ENCODE results near the gene MUC5B. TPM values are rescaled to one million over a fixed set of nuclear protein-coding genes. Genes with fewer than 3 reads are reported as not detected.

Gene MUC5B
- total RNA-seq, 1 experiment from 2014 or later: not detected

GRCh38 chr11:1231396-1232020, 8.6 kb downstream of the MUC5B start:
- BruUV-seq (replicated peaks): no TSS peak
- intact Hi-C loops (cut with micrococcal nuclease; ENCODE audit: unreplicated experiment): no loop called here
- Histone ChIP-seq H3K4me1 (ENCODE audit: insufficient read depth, low read length, poor library complexity, severe bottlenecking) (no peaks in the 10 kb centered on the region), H3K27me3 (replicated peaks; ENCODE audit: insufficient read depth, low read depth, low read length, poor library complexity) (no peaks in the 10 kb centered on the region), H3K9me3 (ENCODE audit: low read depth, low read length, poor library complexity, severe bottlenecking) (no peaks in the 10 kb centered on the region), H3K4me3 (ENCODE audit: low read depth, low read length, poor library complexity, severe bottlenecking) (no peak overlapping the region), H3K36me3 (ENCODE audit: insufficient read depth, low read length, poor library complexity, severe bottlenecking) (no peaks in the 10 kb centered on the region), H3K27ac (ENCODE audit: low read depth, low read length, poor library complexity, severe bottlenecking) (no peak overlapping the region)
- no peak for DNase-seq (ENCODE audit: low spot score)
- POLR2A ChIA-PET (ENCODE audit: low non-redundant PET): no interaction called here
- no peak for TF ChIP-seq CTCF (conservative IDR thresholded peaks at IDR 0.05; ENCODE audit: low read depth, low read length)
- TF ChIP-seq EZH2 (IDR thresholded peaks at IDR 0.05; ENCODE audit: borderline replicate concordance, low read depth, low read length, poor library complexity, severe bottlenecking): no peak
- CTCF ChIA-PET: no interaction called here

GRCh38 chr11:1232021-1232882, 9.4 kb downstream of the MUC5B start:
- Histone ChIP-seq H3K9me3 (ENCODE audit: low read depth, low read length, poor library complexity, severe bottlenecking) (no peaks in the 10 kb centered on the region), H3K4me3 (ENCODE audit: low read depth, low read length, poor library complexity, severe bottlenecking) (no peak overlapping the region), H3K27ac (ENCODE audit: low read depth, low read length, poor library complexity, severe bottlenecking) (no peak overlapping the region), H3K4me1 (ENCODE audit: insufficient read depth, low read length, poor library complexity, severe bottlenecking) (no peaks in the 10 kb centered on the region), H3K27me3 (replicated peaks; ENCODE audit: insufficient read depth, low read depth, low read length, poor library complexity) (no peaks in the 10 kb centered on the region), H3K36me3 (ENCODE audit: insufficient read depth, low read length, poor library complexity, severe bottlenecking) (no peaks in the 10 kb centered on the region)
- CTCF ChIA-PET: no interaction called here
- TF ChIP-seq CTCF (conservative IDR thresholded peaks at IDR 0.05; ENCODE audit: low read depth, low read length) (no peak), EZH2 (IDR thresholded peaks at IDR 0.05; ENCODE audit: borderline replicate concordance, low read depth, low read length, poor library complexity, severe bottlenecking) (no peak)
- intact Hi-C loops (cut with micrococcal nuclease; ENCODE audit: unreplicated experiment): no loop called here
- BruUV-seq (replicated peaks): no TSS peak
- POLR2A ChIA-PET (ENCODE audit: low non-redundant PET): no interaction called here
- DNase-seq (ENCODE audit: low spot score): no peak

- H3K4me3 ChIP-seq (ENCODE audit: low read depth, low read length, poor library complexity, severe bottlenecking): no peak overlapping the region
- ChIA-PET CTCF (no interaction called here), POLR2A (ENCODE audit: low non-redundant PET) (no interaction called here)
- no peaks in the 10 kb centered on the region for H3K27me3 ChIP-seq (replicated peaks; ENCODE audit: insufficient read depth, low read depth, low read length, poor library complexity)
- H3K36me3 ChIP-seq (ENCODE audit: insufficient read depth, low read length, poor library complexity, severe bottlenecking): no peaks in the 10 kb centered on the region
- TF ChIP-seq EZH2 (IDR thresholded peaks at IDR 0.05; ENCODE audit: borderline replicate concordance, low read depth, low read length, poor library complexity, severe bottlenecking): no peak
- no peak for TF ChIP-seq CTCF (conservative IDR thresholded peaks at IDR 0.05; ENCODE audit: low read depth, low read length)
- intact Hi-C loops (cut with micrococcal nuclease; ENCODE audit: unreplicated experiment): no loop called here
- no peak for DNase-seq (ENCODE audit: low spot score)
- BruUV-seq (replicated peaks): no TSS peak
- no peaks in the 10 kb centered on the region for H3K9me3 ChIP-seq (ENCODE audit: low read depth, low read length, poor library complexity, severe bottlenecking)
- no peak overlapping the region for H3K27ac ChIP-seq (ENCODE audit: low read depth, low read length, poor library complexity, severe bottlenecking)
- H3K4me1 ChIP-seq (ENCODE audit: insufficient read depth, low read length, poor library complexity, severe bottlenecking): no peaks in the 10 kb centered on the region
Measured at GRCh38 chr11:1232883-1233321, 10.0 kb downstream of the MUC5B start.
